ENCODE results near the gene RGS7. TPM values are rescaled to one million over a fixed set of nuclear protein-coding genes. Genes with fewer than 3 reads are reported as not detected.
"Not testable (repeated sequence)": the region's sequence is repeated elsewhere in the genome, so short reads cannot be mapped to it uniquely, and the experiment has no call there.

The RGS7 gene
- total RNA-seq, 1 donor: under 0.01 TPM

DNA sequence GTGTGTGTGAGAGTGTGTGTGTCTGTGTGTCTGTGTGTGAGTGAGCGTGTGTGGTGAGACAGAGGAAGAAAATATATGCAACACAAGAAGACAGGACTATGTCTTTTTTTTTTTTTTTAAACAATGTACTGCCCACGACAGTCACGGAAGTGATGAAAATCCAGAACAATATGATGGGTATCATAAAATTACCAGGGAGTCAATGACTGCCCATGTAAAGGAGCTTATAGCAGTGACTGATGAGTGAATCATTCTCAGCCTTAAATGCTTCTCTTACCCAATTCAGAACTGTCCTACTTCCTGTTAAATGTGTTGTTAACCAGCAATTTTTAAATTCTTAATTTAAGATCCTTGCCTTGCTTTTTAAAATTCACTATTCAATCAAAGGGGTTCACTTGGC lies 46.6 kb downstream of the RGS7 start:
- no peaks in the 10 kb centered on the region for H3K4me1 ChIP-seq (ENCODE audit: insufficient read depth, low read length)
- H3K27me3 ChIP-seq (ENCODE audit: insufficient read depth, low read length): no peaks in the 10 kb centered on the region
- H3K9me3 ChIP-seq (ENCODE audit: low read depth, low read length): no peaks in the 10 kb centered on the region
- no peak overlapping the region for H3K4me3 ChIP-seq (ENCODE audit: low read length)

- H3K4me1 ChIP-seq (ENCODE audit: insufficient read depth, low read length): no peaks in the 10 kb centered on the region
- H3K9me3 ChIP-seq (ENCODE audit: low read depth, low read length): peaks cover 2% of the 10 kb centered on the region
- no peaks in the 10 kb centered on the region for H3K27me3 ChIP-seq (ENCODE audit: insufficient read depth, low read length)
- no peak overlapping the region for H3K4me3 ChIP-seq (ENCODE audit: low read length)
These were observed 47.4 kb downstream of the RGS7 start for GRCh38 chr1:241309651-241310050.

GRCh38 chr1:241308471-241308870 lies 48.5 kb downstream of the RGS7 start:
- Histone ChIP-seq H3K27me3 (ENCODE audit: insufficient read depth, low read length) (no peaks in the 10 kb centered on the region), H3K9me3 (ENCODE audit: low read depth, low read length) (peaks cover 9% of the 10 kb centered on the region), H3K4me1 (ENCODE audit: insufficient read depth, low read length) (no peaks in the 10 kb centered on the region), H3K4me3 (ENCODE audit: low read length) (no peak overlapping the region)

- no peaks in the 10 kb centered on the region for H3K27me3 ChIP-seq (ENCODE audit: insufficient read depth, low read length)
- no peaks in the 10 kb centered on the region for H3K4me1 ChIP-seq (ENCODE audit: insufficient read depth, low read length)
- H3K9me3 ChIP-seq (ENCODE audit: low read depth, low read length): peaks cover 9% of the 10 kb centered on the region
- no peak overlapping the region for H3K4me3 ChIP-seq (ENCODE audit: low read length)
These were observed 49.0 kb downstream of the RGS7 start for GRCh38 chr1:241308011-241308410.

GRCh38 chr1:241306125-241306790 lies 50.7 kb downstream of the RGS7 start:
- Histone ChIP-seq H3K4me3 (ENCODE audit: low read length) (no peak overlapping the region), H3K27me3 (ENCODE audit: insufficient read depth, low read length) (no peaks in the 10 kb centered on the region), H3K9me3 (ENCODE audit: low read depth, low read length) (peaks cover 9% of the 10 kb centered on the region), H3K4me1 (ENCODE audit: insufficient read depth, low read length) (no peaks in the 10 kb centered on the region)

DNA sequence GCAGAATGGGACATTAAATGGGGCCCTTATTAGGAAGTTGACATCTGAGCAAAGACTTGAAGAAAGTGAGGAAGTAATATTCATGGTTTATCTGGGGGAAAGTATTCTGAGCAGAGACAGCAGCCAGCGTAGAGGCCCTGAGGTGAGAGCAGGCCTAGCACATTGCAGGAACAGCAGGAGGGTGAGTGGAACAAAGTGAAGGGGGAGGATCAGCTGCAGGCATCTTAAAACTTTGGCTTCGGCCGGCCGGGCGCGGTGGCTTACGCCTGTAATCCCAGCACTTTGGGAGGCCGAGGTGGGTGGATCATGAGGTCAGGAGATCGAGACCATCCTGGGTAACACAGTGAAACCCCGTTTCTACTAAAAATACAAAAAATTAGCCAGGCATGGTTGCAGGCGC lies 55.0 kb downstream of the RGS7 start:
- not testable (repeated sequence) for H3K4me3 ChIP-seq (ENCODE audit: low read length); H3K4me1 ChIP-seq (ENCODE audit: insufficient read depth, low read length); H3K9me3 ChIP-seq (ENCODE audit: low read depth, low read length); H3K27me3 ChIP-seq (ENCODE audit: insufficient read depth, low read length)

GRCh38 chr1:241299347-241299746 lies 57.7 kb downstream of the RGS7 start:
- Histone ChIP-seq H3K4me1 (ENCODE audit: insufficient read depth, low read length) (no peaks in the 10 kb centered on the region), H3K27me3 (ENCODE audit: insufficient read depth, low read length) (no peaks in the 10 kb centered on the region), H3K9me3 (ENCODE audit: low read depth, low read length) (peaks cover 4% of the 10 kb centered on the region), H3K4me3 (ENCODE audit: low read length) (no peak overlapping the region)

GRCh38 chr1:241292973-241293372 lies 64.0 kb downstream of the RGS7 start:
- H3K9me3 ChIP-seq (ENCODE audit: low read depth, low read length): no peaks in the 10 kb centered on the region
- no peak overlapping the region for H3K4me3 ChIP-seq (ENCODE audit: low read length)
- no peaks in the 10 kb centered on the region for H3K27me3 ChIP-seq (ENCODE audit: insufficient read depth, low read length)
- H3K4me1 ChIP-seq (ENCODE audit: insufficient read depth, low read length): no peaks in the 10 kb centered on the region

GRCh38 chr1:241291548-241291947 lies 65.5 kb downstream of the RGS7 start:
- H3K4me1 ChIP-seq (ENCODE audit: insufficient read depth, low read length); H3K4me3 ChIP-seq (ENCODE audit: low read length); H3K9me3 ChIP-seq (ENCODE audit: low read depth, low read length); H3K27me3 ChIP-seq (ENCODE audit: insufficient read depth, low read length): not testable (repeated sequence)

DNA sequence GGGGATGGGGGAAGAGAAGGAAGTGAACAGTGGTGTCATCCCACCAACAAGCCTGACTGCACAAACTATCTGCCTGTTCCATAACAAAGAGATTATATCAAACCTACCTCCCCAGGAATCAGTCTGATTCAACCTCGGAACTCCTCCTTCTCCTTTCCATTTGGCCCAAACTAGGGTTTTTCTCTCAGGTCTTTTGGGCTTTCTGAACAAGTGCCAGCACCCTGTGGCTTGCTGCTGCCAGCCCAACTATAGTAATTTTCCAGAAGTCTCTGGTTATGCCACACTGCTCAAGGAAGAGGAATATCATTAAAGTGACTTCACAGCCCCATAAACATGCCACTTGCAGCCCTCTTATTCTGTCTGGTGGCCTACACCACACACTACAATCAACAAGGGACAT lies 70.5 kb downstream of the RGS7 start:
- H3K27me3 ChIP-seq (ENCODE audit: insufficient read depth, low read length): no peaks in the 10 kb centered on the region
- no peak overlapping the region for H3K4me3 ChIP-seq (ENCODE audit: low read length)
- H3K9me3 ChIP-seq (ENCODE audit: low read depth, low read length): peaks cover 9% of the 10 kb centered on the region
- H3K4me1 ChIP-seq (ENCODE audit: insufficient read depth, low read length): no peaks in the 10 kb centered on the region

DNA sequence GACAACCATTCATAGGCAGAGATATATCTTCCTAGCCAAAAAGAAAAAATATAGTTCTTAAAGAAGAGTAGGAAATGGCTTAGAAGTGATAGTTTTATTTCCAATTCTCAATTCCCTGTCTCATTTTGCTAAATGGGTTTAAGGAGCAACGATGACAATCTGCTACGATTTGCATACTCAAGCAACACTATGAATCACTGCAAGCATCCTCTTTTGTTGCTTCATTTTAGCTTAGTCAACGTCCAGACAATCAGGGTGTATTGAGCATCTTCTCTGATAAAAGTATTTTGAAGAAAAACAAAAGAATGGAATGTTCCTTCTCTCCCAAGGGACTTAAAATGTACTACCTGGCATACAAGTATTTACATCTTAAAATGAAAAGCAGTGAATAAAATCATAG lies 80.6 kb downstream of the RGS7 start:
- Histone ChIP-seq H3K9me3 (ENCODE audit: low read depth, low read length) (peaks cover 8% of the 10 kb centered on the region), H3K4me3 (ENCODE audit: low read length) (no peak overlapping the region), H3K4me1 (ENCODE audit: insufficient read depth, low read length) (no peaks in the 10 kb centered on the region), H3K27me3 (ENCODE audit: insufficient read depth, low read length) (no peaks in the 10 kb centered on the region)

DNA sequence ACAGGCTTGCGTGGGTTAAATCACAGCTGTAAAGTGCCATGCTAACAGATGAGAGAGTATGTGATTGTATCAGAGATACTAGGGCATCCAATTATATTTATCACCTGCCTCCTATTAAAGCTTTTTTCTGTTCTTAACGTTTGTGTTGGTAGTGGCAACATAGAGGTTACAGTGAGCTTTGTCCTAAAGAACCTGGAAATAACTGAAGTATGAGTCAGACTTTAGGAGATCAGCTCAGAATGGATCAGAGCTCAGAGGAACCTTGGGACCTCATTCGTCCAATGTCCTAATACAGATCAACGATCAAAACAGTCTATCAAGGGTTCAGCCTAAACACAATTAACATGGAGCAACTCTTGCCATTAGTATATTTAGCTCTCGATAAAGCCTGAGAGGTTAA lies 81.0 kb downstream of the RGS7 start:
- Histone ChIP-seq H3K27me3 (ENCODE audit: insufficient read depth, low read length) (no peaks in the 10 kb centered on the region), H3K4me1 (ENCODE audit: insufficient read depth, low read length) (no peaks in the 10 kb centered on the region), H3K9me3 (ENCODE audit: low read depth, low read length) (peaks cover 8% of the 10 kb centered on the region), H3K4me3 (ENCODE audit: low read length) (no peak overlapping the region)

DNA sequence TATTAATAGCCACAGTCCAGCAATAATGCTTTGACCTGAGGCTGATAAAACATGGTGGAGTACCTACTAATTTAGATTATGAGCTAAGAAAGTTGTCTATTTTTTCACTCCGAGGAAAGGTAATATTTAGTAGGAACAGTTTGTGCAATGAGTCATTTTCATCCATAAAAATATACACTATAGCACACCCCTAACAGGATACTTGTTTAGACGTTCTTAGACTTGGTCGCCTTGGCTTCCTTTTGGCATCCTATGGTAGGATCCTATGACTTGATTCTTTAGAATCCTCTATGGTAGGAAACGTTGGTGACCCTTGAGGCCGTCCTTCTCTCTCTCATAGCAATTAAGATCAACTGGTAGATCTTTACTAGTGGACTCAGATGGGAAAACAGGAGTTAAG lies 81.8 kb downstream of the RGS7 start:
- H3K27me3 ChIP-seq (ENCODE audit: insufficient read depth, low read length): no peaks in the 10 kb centered on the region
- H3K4me3 ChIP-seq (ENCODE audit: low read length): no peak overlapping the region
- peaks cover 8% of the 10 kb centered on the region for H3K9me3 ChIP-seq (ENCODE audit: low read depth, low read length)
- no peaks in the 10 kb centered on the region for H3K4me1 ChIP-seq (ENCODE audit: insufficient read depth, low read length)

DNA sequence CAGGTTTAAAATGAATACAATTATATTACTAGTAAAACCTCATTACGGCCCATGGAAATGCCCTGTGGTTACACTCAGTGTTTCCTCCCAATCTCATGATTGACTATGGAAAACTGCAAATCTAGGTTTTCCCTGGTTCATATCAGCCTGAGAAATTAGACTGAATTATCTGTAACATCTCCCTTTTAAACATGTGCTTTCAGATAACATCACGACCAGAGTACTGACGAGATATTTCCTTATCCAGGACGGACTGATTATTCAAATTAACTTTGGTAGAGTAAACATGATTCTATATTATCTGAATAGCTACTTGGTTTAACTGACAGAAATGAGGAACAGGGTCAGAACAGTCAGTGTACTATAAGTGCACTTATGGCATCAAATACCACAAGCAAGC lies 82.3 kb downstream of the RGS7 start:
- no peaks in the 10 kb centered on the region for H3K27me3 ChIP-seq (ENCODE audit: insufficient read depth, low read length)
- H3K4me1 ChIP-seq (ENCODE audit: insufficient read depth, low read length): no peaks in the 10 kb centered on the region
- H3K9me3 ChIP-seq (ENCODE audit: low read depth, low read length): peaks cover 8% of the 10 kb centered on the region
- H3K4me3 ChIP-seq (ENCODE audit: low read length): no peak overlapping the region

GRCh38 chr1:241272828-241273227 lies 84.2 kb downstream of the RGS7 start:
- Histone ChIP-seq H3K27me3 (ENCODE audit: insufficient read depth, low read length) (no peaks in the 10 kb centered on the region), H3K4me3 (ENCODE audit: low read length) (no peak overlapping the region), H3K9me3 (ENCODE audit: low read depth, low read length) (peaks cover 8% of the 10 kb centered on the region), H3K4me1 (ENCODE audit: insufficient read depth, low read length) (no peaks in the 10 kb centered on the region)

GRCh38 chr1:241271427-241271826 lies 85.6 kb downstream of the RGS7 start:
- Histone ChIP-seq H3K4me1 (ENCODE audit: insufficient read depth, low read length) (no peaks in the 10 kb centered on the region), H3K9me3 (ENCODE audit: low read depth, low read length) (peaks cover 8% of the 10 kb centered on the region), H3K27me3 (ENCODE audit: insufficient read depth, low read length) (no peaks in the 10 kb centered on the region), H3K4me3 (ENCODE audit: low read length) (no peak overlapping the region)

Data from mononuclear cell (primary cell).